SHP77 treated with DMSO at 0.1 percent for 48 hours (cell line): ENCODE data around the gene SH3BP5.
A peak's percentile ranks its signal among the peaks of the same experiment; 100 is the strongest.
"Not testable (repeated sequence)": the region's sequence is repeated elsewhere in the genome, so short reads cannot be mapped to it uniquely, and the experiment has no call there.

Source experiments
- DNase-seq: peaks from one replicate; lab custom pipeline; 2025; lab: John Stamatoyannopoulos, UW

SH3BP5 gene

GRCh38 chr3:15332405-15333098 lies at the start of gene SH3BP5:
Gene SH3BP5, minus strand, starts transcription at chr3:15332586. Its CDS starts 178 bp downstream, at chr3:15332408.
- peak; percentile 38 for DNase-seq

GRCh38 chr3:15380980-15381890 lies 48.8 kb upstream of the SH3BP5 start:
- no peak for DNase-seq

- DNase-seq = peak; percentile 84
These were observed 45.8 kb upstream of the SH3BP5 start for GRCh38 chr3:15377961-15378791.

- DNase-seq = no peak
These were observed 43.1 kb upstream of the SH3BP5 start for GRCh38 chr3:15375461-15376000.

- DNase-seq = no peak
These were observed 40.5 kb upstream of the SH3BP5 start for GRCh38 chr3:15372918-15373317.

GRCh38 chr3:15368561-15369135 lies 36.3 kb upstream of the SH3BP5 start:
- DNase-seq = no peak

GRCh38 chr3:15367059-15367458 lies 34.7 kb upstream of the SH3BP5 start:
- DNase-seq = no peak

GRCh38 chr3:15364078-15364477 lies 31.7 kb upstream of the SH3BP5 start:
- not testable (repeated sequence) for DNase-seq

- no peak for DNase-seq
These were observed 29.3 kb upstream of the SH3BP5 start for GRCh38 chr3:15361494-15362214.

GRCh38 chr3:15360788-15361493 lies 28.6 kb upstream of the SH3BP5 start:
- no peak for DNase-seq

GRCh38 chr3:15359677-15360397 lies 27.5 kb upstream of the SH3BP5 start:
- DNase-seq = no peak

- not testable (repeated sequence) for DNase-seq
These were observed 24.3 kb upstream of the SH3BP5 start for GRCh38 chr3:15356651-15357061.

- DNase-seq = no peak
These were observed 23.8 kb upstream of the SH3BP5 start for GRCh38 chr3:15356176-15356575.

GRCh38 chr3:15355086-15355485 lies 22.7 kb upstream of the SH3BP5 start:
- DNase-seq = no peak

GRCh38 chr3:15354485-15354884 lies 22.1 kb upstream of the SH3BP5 start:
- DNase-seq = no peak

GRCh38 chr3:15350141-15350540 lies 17.8 kb upstream of the SH3BP5 start:
- no peak for DNase-seq

GRCh38 chr3:15349438-15349837 lies 17.1 kb upstream of the SH3BP5 start:
- DNase-seq = not testable (repeated sequence)

GRCh38 chr3:15348246-15348645 lies 15.9 kb upstream of the SH3BP5 start:
- DNase-seq = no peak

GRCh38 chr3:15347737-15348110 lies 15.3 kb upstream of the SH3BP5 start:
- no peak for DNase-seq
